ENCODE measurements around the gene NCCRP1.

- TF ChIP-seq CTCF (IDR thresholded peaks at IDR 0.05) (no peak), ZFX (IDR thresholded peaks at IDR 0.05; ENCODE audit: borderline replicate concordance) (no peak)
These were observed 49.3 kb upstream of the NCCRP1 start for GRCh38 chr19:39147480-39147879.

Data from 22Rv1 (cell line).